22Rv1 (cell line): ENCODE measurements around the gene PHACTR1.

Source experiments
- ZFX ChIP-seq: fragments of 450-650 bp; IDR thresholded peaks from 2 replicates; pipeline ENCODE4 v1.6.1; 2017; ENCODE audit warnings: antibody characterized with exemption, borderline replicate concordance
- TF ChIP-seq, protein P1 (sequence below): fragments of 450-650 bp; IDR thresholded peaks from 2 replicates; pipeline ENCODE4 v1.5.1; 2017; ENCODE audit warnings: mild to moderate bottlenecking

DNA sequence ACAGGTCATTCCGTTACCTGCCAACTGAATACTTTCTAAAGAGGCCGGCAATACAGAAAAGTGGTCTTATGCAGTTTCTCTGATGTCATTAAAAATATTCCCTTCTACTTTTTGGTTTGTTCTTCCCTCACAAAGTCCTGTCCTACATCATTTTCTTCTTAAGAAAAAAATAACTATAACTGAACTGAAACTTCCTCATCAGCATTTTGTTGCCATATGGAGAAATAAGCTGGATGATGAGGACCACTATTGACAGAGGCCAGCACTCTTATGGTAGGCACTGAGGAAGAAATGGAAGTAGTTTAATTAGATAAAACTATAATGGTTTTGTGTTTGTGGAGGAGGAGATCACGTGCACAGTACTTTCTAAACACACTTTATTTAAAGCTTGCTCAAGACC, 274.9 kb downstream of the PHACTR1 start:
- no peak for TF ChIP-seq ZFX
- TF ChIP-seq, protein P1, sequence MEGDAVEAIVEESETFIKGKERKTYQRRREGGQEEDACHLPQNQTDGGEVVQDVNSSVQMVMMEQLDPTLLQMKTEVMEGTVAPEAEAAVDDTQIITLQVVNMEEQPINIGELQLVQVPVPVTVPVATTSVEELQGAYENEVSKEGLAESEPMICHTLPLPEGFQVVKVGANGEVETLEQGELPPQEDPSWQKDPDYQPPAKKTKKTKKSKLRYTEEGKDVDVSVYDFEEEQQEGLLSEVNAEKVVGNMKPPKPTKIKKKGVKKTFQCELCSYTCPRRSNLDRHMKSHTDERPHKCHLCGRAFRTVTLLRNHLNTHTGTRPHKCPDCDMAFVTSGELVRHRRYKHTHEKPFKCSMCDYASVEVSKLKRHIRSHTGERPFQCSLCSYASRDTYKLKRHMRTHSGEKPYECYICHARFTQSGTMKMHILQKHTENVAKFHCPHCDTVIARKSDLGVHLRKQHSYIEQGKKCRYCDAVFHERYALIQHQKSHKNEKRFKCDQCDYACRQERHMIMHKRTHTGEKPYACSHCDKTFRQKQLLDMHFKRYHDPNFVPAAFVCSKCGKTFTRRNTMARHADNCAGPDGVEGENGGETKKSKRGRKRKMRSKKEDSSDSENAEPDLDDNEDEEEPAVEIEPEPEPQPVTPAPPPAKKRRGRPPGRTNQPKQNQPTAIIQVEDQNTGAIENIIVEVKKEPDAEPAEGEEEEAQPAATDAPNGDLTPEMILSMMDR, result no peak
